ENCODE measurements around the gene DAO.
"Not testable (repeated sequence)": the region's sequence is repeated elsewhere in the genome, so short reads cannot be mapped to it uniquely, and the experiment has no call there.

The DAO gene

DNA sequence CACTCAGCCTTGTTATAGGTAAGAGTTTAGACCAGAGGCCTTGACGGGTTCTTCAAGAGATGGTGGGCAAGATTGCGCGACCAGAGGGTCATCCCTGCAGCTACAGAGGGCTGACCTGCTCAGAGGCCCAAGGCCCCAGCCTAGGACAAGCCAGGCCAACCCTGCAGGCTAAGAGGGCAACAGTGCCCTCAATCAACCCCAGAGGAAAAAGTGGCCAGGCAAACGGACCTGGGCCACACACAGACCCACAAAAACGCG, 23.8 kb upstream of the DAO start:
- H3K36me3 ChIP-seq = peaks cover 4% of the 10 kb centered on the region
- H3K9me3 ChIP-seq = no peaks in the 10 kb centered on the region
- TF ChIP-seq, protein P1, sequence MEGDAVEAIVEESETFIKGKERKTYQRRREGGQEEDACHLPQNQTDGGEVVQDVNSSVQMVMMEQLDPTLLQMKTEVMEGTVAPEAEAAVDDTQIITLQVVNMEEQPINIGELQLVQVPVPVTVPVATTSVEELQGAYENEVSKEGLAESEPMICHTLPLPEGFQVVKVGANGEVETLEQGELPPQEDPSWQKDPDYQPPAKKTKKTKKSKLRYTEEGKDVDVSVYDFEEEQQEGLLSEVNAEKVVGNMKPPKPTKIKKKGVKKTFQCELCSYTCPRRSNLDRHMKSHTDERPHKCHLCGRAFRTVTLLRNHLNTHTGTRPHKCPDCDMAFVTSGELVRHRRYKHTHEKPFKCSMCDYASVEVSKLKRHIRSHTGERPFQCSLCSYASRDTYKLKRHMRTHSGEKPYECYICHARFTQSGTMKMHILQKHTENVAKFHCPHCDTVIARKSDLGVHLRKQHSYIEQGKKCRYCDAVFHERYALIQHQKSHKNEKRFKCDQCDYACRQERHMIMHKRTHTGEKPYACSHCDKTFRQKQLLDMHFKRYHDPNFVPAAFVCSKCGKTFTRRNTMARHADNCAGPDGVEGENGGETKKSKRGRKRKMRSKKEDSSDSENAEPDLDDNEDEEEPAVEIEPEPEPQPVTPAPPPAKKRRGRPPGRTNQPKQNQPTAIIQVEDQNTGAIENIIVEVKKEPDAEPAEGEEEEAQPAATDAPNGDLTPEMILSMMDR (IDR thresholded peaks at IDR 0.05) = no peak
- peak overlapping the region; percentile 89 for H3K27ac ChIP-seq
- H3K4me1 ChIP-seq (ENCODE audit: control insufficient read depth in 1 of 2, insufficient read depth in 1 of 2, low read depth in 1 of 2, low read length in 1 of 2) = peaks cover 72% of the 10 kb centered on the region in 2 experiments
- peak overlapping the region; percentile 83 to 85 for H3K4me3 ChIP-seq (ENCODE audit: low read depth in 1 of 2, low read length in 1 of 2)
- H3K27me3 ChIP-seq = no peaks in the 10 kb centered on the region

DNA sequence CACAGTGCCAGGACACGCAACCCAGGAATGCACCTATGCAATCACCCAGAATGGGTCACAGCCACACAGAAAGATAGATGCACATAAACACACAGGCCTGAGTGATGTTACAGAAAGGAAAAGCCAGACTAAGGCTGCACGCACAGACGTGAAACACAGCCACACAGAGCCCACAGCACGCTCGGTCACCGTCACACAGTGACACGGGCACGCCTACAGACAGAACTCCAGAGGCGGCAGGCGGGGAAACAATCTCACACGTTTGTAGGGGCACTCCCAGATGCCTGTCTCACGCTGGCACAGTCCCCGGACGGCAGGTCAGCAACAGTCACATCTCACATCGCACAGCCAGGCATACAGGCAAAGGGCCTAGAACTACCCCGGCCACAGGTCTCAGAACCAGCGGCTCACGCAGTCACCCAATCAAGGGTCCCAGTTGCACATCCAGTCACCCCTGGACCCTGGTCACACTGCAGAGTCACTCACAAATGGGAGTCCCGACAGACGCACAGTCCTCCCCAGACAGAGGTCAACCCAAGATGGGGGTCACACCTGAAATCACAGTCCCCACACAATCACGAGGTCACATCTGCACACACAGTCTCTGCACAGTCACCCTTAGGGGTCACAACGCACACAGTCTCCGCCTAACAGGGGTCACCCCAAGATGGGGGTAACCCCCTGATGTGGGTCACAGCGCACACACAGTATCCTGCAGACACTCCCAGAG, 23.3 kb upstream of the DAO start:
- TF ChIP-seq, protein P1 (IDR thresholded peaks at IDR 0.05) = no peak
- H3K9me3 ChIP-seq = no peaks in the 10 kb centered on the region
- H3K36me3 ChIP-seq = peaks cover 4% of the 10 kb centered on the region
- H3K27ac ChIP-seq = peak overlapping the region; percentile 89
- peaks cover 72% of the 10 kb centered on the region in 2 experiments for H3K4me1 ChIP-seq (ENCODE audit: control insufficient read depth in 1 of 2, insufficient read depth in 1 of 2, low read depth in 1 of 2, low read length in 1 of 2)
- H3K4me3 ChIP-seq (ENCODE audit: low read depth in 1 of 2, low read length in 1 of 2) = peak overlapping the region; percentile 83 to 85
- H3K27me3 ChIP-seq = no peaks in the 10 kb centered on the region

DNA sequence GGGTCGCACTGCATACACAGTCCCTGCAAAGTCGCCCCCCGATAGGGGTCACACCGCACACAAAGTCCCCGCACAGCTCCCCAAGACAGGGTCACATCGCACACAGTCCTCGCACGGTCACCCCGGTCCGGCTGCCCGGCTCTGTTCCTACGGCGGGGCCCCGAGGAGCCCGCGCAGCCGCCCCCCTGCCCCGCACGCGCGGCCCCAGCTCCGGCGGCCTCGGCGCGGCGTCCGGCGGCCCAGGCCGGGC, 22.8 kb upstream of the DAO start:
- H3K27ac ChIP-seq = peak overlapping the region; percentile 89
- peak overlapping the region; percentile 83 to 85 for H3K4me3 ChIP-seq (ENCODE audit: low read depth in 1 of 2, low read length in 1 of 2)
- TF ChIP-seq, protein P1 (IDR thresholded peaks at IDR 0.05) = no peak
- H3K27me3 ChIP-seq = no peaks in the 10 kb centered on the region
- H3K36me3 ChIP-seq = peaks cover 4% of the 10 kb centered on the region
- H3K4me1 ChIP-seq (ENCODE audit: control insufficient read depth in 1 of 2, insufficient read depth in 1 of 2, low read depth in 1 of 2, low read length in 1 of 2) = peaks cover 74 to 75% of the 10 kb centered on the region in 2 experiments
- no peaks in the 10 kb centered on the region for H3K9me3 ChIP-seq

DNA sequence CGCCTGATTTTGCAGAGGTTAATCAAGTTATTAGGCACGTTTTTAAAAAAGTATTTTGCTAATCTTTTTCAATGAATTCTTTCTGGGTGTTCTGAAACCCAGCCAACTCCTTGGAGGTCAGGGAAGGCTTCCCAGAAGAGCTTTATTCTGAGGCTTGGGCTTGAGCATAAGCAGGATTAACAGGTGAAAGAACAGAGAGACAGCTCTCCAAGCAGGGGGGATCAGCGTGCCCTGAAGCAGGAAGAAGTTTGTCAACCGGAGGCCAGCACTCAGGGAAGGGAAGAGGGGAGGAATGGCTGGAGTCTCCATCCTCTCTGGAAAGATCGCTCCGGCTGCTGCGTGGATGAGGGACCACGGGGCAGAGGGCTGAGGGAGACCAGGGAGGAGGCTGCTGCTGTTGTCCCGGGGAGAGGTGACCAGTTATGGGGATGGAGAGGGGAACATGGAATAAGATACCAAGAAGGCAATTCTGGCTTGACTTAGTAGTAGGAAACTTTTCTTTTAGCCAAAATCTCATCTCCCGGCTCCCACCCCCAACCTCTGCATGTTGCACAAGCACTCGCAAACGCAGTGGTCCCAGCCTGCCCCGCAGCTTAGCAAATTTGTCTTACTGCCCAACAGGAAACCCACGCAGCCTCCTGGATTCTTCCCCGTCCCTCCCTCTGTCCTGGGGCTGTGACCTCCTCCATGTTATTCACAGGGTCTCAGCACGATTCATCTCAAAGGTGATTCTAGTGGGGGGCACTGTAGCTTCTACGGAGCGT, 21.4 kb upstream of the DAO start:
- H3K27me3 ChIP-seq = no peaks in the 10 kb centered on the region
- TF ChIP-seq, protein P1 (IDR thresholded peaks at IDR 0.05) = no peak
- H3K4me1 ChIP-seq (ENCODE audit: control insufficient read depth in 1 of 2, insufficient read depth in 1 of 2, low read depth in 1 of 2, low read length in 1 of 2) = peaks cover 85 to 86% of the 10 kb centered on the region in 2 experiments
- H3K4me3 ChIP-seq (ENCODE audit: low read depth in 1 of 2, low read length in 1 of 2) = peak overlapping the region; percentile 83 to 84
- no peaks in the 10 kb centered on the region for H3K9me3 ChIP-seq
- peak overlapping the region; percentile 89 for H3K27ac ChIP-seq
- no peaks in the 10 kb centered on the region for H3K36me3 ChIP-seq

DNA sequence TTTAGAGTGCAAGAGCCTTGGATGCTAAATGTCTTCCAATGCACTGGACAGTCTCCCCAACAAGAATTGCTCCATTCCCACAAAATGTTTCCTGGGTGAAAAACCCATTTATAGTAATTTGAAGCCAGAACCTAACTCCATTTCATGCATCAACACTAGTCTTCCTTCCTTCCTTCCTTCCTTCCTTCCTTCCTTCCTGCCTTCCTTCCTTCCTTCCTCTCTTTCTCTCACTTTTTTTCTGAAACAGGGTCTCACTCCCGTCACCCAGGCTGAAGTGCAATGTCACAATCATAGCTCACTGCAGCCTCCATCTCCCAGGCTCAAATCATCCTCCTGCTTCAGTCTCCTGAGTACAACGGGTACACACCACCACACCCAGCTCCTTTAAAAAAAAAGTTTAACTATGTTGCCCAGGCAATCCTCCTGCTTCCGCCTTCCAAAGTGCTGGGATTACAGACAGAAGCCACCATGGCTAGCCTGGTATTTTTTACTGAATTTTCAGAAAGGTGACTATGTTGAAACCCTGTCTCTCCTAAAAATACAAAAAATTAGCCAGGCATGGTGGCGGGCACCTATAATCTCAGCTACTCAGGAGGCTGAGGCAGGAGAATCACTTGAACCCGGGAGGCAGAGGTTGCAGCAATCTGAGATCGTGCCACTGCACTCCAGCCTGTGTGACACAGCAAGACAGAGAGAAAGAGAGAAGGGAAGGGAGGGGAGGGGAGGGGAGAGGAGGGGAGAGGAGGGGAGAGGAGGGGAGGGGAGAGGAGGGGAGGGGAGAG, 20.6 kb upstream of the DAO start:
- H3K4me1 ChIP-seq (ENCODE audit: control insufficient read depth in 1 of 2, insufficient read depth in 1 of 2, low read depth in 1 of 2, low read length in 1 of 2) = peaks cover 78 to 81% of the 10 kb centered on the region in 2 experiments
- H3K9me3 ChIP-seq, H3K36me3 ChIP-seq, H3K27me3 ChIP-seq: not testable (repeated sequence)
- H3K4me3 ChIP-seq (ENCODE audit: low read depth in 1 of 2, low read length in 1 of 2) = peak overlapping the region in 1 of 2 experiments; percentile 83
- peak overlapping the region; percentile 66 for H3K27ac ChIP-seq

DNA sequence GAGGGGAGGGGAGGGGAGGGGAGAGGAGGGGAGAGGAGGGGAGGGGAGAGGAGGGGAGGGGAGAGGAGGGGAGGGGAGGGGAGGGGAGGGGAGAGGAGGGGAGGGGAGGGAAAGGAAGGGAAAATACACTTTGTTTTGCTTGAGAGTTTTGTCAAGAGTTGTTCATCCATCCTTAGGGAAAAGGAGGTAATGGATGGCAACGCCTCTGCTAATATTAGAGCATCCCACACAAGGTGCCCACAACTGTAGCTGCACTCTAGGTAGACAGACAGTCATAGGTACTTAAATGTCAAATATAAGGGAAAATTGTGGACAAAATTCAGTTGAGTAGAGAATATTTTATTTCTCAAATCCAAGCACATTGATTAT, 20.0 kb upstream of the DAO start:
- Histone ChIP-seq H3K4me1 (ENCODE audit: control insufficient read depth in 1 of 2, insufficient read depth in 1 of 2, low read depth in 1 of 2, low read length in 1 of 2) (peaks cover 73 to 75% of the 10 kb centered on the region in 2 experiments), H3K27me3 (no peaks in the 10 kb centered on the region), H3K27ac (peak overlapping the region; percentile 49), H3K4me3 (ENCODE audit: low read depth in 1 of 2, low read length in 1 of 2) (no peak overlapping the region), H3K9me3 (no peaks in the 10 kb centered on the region), H3K36me3 (no peaks in the 10 kb centered on the region)
- TF ChIP-seq, protein P1 (IDR thresholded peaks at IDR 0.05) = no peak
